ENCODE measurements around the gene AAGAB. TPM values are rescaled to one million over a fixed set of nuclear protein-coding genes. Genes with fewer than 3 reads are reported as not detected.

AAGAB gene
- total and polyA plus RNA-seq, 2 donors (not counting 1 experiment from before 2014, with no cell fraction given) = 9.4 to 25.0 TPM

- ChIA-PET CTCF (interaction anchor here (1.1 kb wide), 1 partner anchor 10 kb away, joined by 5 read pairs; no protein-coding TSS in a partner anchor), POLR2A (no interaction called here)
- Mint-ChIP-seq H3K9me3 (ENCODE audit: insufficient read depth) (no peaks in the 10 kb centered on the region), H3K27me3 (no peaks in the 10 kb centered on the region), H3K4me1 (peaks cover 11% of the 10 kb centered on the region), H3K4me3 (no peak overlapping the region), H3K27ac (no peak overlapping the region)
- H3K27me3 ChIP-seq (replicated peaks in 1 of 4; ENCODE audit: control extremely low read depth in 1 of 4, control insufficient read depth in 3 of 4, insufficient read depth in 4 of 4, low read length in 3 of 4) = no peaks in the 10 kb centered on the region
- no peak overlapping the region for H3K27ac ChIP-seq (ENCODE audit: low read length in 2 of 2)
- DNase-seq (no peak), ATAC-seq (ENCODE audit: low read depth) (no peak)
- H3K4me1 ChIP-seq (ENCODE audit: control insufficient read depth in 2 of 2, insufficient read depth in 2 of 2, low read length in 2 of 2) = peaks cover 0 to 4% of the 10 kb centered on the region in 2 donors
- no peak overlapping the region for H2AFZ ChIP-seq (ENCODE audit: insufficient read depth, low read depth, low read length, poor library complexity, severe bottlenecking)
- no peak for TF ChIP-seq EZH2 (IDR thresholded peaks at IDR 0.05; ENCODE audit: borderline replicate concordance, insufficient read depth, low read depth, low read length, poor library complexity, severe bottlenecking)
- no peak for TF ChIP-seq CTCF (IDR thresholded peaks at IDR 0.05)
- no peak overlapping the region for H3K9ac ChIP-seq (ENCODE audit: low read length)
- WGBS (ENCODE audit: insufficient coverage) = 100% methylated on average over 2 of the region's 2 CpGs
- no peak overlapping the region for H3K4me2 ChIP-seq (replicated peaks; ENCODE audit: low read depth, low read length, poor library complexity, severe bottlenecking)
- no peaks in the 10 kb centered on the region for H3K9me3 ChIP-seq (ENCODE audit: control extremely low read depth in 1 of 3, control insufficient read depth in 2 of 3, insufficient read depth in 1 of 3, low read length in 2 of 3)
- H3K36me3 ChIP-seq (replicated peaks in 1 of 2; ENCODE audit: control extremely low read depth in 1 of 2, control insufficient read depth in 1 of 2, extremely low read depth in 1 of 2, insufficient read depth in 2 of 2, low read length in 1 of 2) = peaks cover 0 to 30% of the 10 kb centered on the region in 2 experiments
- no peak overlapping the region for H3K4me3 ChIP-seq (ENCODE audit: control extremely low read depth in 1 of 5, extremely low read depth in 1 of 5, insufficient read depth in 1 of 5, low read depth in 2 of 5, low read length in 4 of 5)
- intact Hi-C loops (cut with micrococcal nuclease) = no loop called here
- no peaks in the 10 kb centered on the region for H4K20me1 ChIP-seq (ENCODE audit: control insufficient read depth, insufficient read depth, low read length, poor library complexity, severe bottlenecking)
- H3K79me2 ChIP-seq (ENCODE audit: control insufficient read depth, insufficient read depth, low read length) = peaks cover 5% of the 10 kb centered on the region
These were observed 24.0 kb downstream of the AAGAB start for GRCh38 chr15:67230504-67230903.

DNA sequence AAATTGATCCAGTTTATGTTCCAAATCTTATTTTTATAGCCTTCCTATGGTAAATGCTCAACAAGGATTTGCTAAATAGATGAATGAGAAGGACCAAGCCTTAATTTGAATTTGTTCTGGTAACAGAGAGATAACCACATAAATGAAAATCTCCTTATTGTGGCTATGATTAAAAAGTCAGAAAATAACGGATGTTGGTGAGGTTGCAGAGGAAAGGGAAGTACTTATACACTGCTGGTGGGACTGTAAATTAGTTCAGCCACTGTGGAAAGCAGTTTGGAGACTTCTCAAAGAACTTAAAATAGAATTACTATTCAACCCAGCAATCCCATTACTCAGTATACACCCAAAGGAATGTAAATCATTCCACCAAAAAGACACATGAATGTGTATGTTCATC is 26.2 kb downstream of the AAGAB start:
- DNase-seq = no peak

More for the DNA sequence above, 26.2 kb downstream of the AAGAB start:
- Mint-ChIP-seq H3K27ac (no peak overlapping the region), H3K9me3 (ENCODE audit: insufficient read depth) (no peaks in the 10 kb centered on the region), H3K4me3 (no peak overlapping the region), H3K27me3 (no peaks in the 10 kb centered on the region), H3K4me1 (peaks cover 11% of the 10 kb centered on the region)
- H3K79me2 ChIP-seq (ENCODE audit: control insufficient read depth, insufficient read depth, low read length) = no peaks in the 10 kb centered on the region
- H3K4me1 ChIP-seq (ENCODE audit: control insufficient read depth in 2 of 2, insufficient read depth in 2 of 2, low read length in 2 of 2) = peaks cover 0 to 4% of the 10 kb centered on the region in 2 donors
- no peaks in the 10 kb centered on the region for H3K27me3 ChIP-seq (replicated peaks in 1 of 4; ENCODE audit: control extremely low read depth in 1 of 4, control insufficient read depth in 3 of 4, insufficient read depth in 4 of 4, low read length in 3 of 4)
- no peak for ATAC-seq (ENCODE audit: low read depth)
- H3K9ac ChIP-seq (ENCODE audit: low read length) = no peak overlapping the region
- no peaks in the 10 kb centered on the region for H4K20me1 ChIP-seq (ENCODE audit: control insufficient read depth, insufficient read depth, low read length, poor library complexity, severe bottlenecking)
- H3K9me3 ChIP-seq (ENCODE audit: control extremely low read depth in 1 of 3, control insufficient read depth in 2 of 3, insufficient read depth in 1 of 3, low read length in 2 of 3) = no peaks in the 10 kb centered on the region
- no peak overlapping the region for H3K4me2 ChIP-seq (replicated peaks; ENCODE audit: low read depth, low read length, poor library complexity, severe bottlenecking)
- H3K27ac ChIP-seq (ENCODE audit: low read length in 2 of 2) = no peak overlapping the region
- peaks cover 0 to 23% of the 10 kb centered on the region in 2 experiments for H3K36me3 ChIP-seq (replicated peaks in 1 of 2; ENCODE audit: control extremely low read depth in 1 of 2, control insufficient read depth in 1 of 2, extremely low read depth in 1 of 2, insufficient read depth in 2 of 2, low read length in 1 of 2)
- CTCF ChIA-PET = interaction anchor here (1.2 kb wide), 1 partner anchor 76 kb away, joined by 3 read pairs; no protein-coding TSS in a partner anchor
- no peak overlapping the region for H3K4me3 ChIP-seq (ENCODE audit: control extremely low read depth in 1 of 5, extremely low read depth in 1 of 5, insufficient read depth in 1 of 5, low read depth in 2 of 5, low read length in 4 of 5)
- POLR2A ChIA-PET = no interaction called here
- intact Hi-C loops (cut with micrococcal nuclease) = no loop called here
- TF ChIP-seq CTCF (IDR thresholded peaks at IDR 0.05) (no peak), EZH2 (IDR thresholded peaks at IDR 0.05; ENCODE audit: borderline replicate concordance, insufficient read depth, low read depth, low read length, poor library complexity, severe bottlenecking) (no peak)
- H2AFZ ChIP-seq (ENCODE audit: insufficient read depth, low read depth, low read length, poor library complexity, severe bottlenecking) = no peak overlapping the region
- no CpG with 5 or more reads among the region's 1 CpG for WGBS (ENCODE audit: insufficient coverage)

Data from B cell (primary cell).